COLO668 (cell line): ENCODE data around the gene ACTL7A.
"Not testable (repeated sequence)": the region's sequence is repeated elsewhere in the genome, so short reads cannot be mapped to it uniquely, and the experiment has no call there.

Experiments
- DNase-seq: peaks from one replicate; lab custom pipeline; 2025; ENCODE audit not compliant: unreplicated experiment; lab: John Stamatoyannopoulos, UW

Gene ACTL7A

GRCh38 chr9:108876425-108876824, 14.4 kb downstream of the ACTL7A start:
- DNase-seq = no peak

DNA sequence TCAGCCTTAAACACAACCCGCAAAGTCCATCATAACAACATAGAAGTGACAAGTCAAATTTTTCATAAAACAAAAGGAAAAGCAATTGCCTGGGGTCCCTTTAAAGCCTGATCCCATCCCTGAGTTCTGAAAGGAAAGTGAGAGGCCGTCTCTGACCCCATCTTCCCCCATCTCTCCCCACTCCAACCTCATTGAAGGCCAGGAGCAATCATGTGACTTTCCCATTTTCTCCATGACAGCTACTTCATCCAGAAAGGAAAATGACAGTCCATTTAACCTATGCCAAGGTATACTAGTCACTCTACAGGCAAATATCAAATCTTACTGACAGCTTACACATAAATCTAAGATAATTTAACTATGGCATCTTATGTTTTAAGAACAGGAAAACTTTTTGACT, 15.5 kb downstream of the ACTL7A start:
- DNase-seq = no peak

- DNase-seq = no peak
Observed at GRCh38 chr9:108880738-108881316, 18.8 kb downstream of the ACTL7A start.

- DNase-seq = no peak
Observed at GRCh38 chr9:108882052-108882888, 20.2 kb downstream of the ACTL7A start.

DNA sequence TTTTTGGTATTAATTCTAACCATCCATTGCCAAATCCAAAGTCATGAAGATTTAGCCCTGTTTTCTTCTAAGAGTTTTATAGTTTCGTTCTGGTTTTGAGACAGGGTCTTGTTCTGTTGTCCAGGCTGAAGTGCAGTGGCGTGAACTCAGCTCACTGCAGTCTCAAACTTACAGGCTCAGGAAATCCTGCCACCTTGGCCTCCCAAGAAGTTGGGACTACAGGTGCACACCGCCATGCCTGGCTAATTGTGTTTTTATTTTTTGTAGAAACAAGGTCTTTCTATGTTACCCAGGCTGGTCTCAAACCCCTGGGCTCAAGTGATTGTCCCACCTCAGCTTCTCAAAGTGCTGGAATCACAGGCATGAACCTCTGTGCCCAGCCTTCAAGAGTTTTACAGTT, 21.0 kb downstream of the ACTL7A start:
- no peak for DNase-seq

- no peak for DNase-seq
Observed at GRCh38 chr9:108884701-108885100, 22.6 kb downstream of the ACTL7A start.

GRCh38 chr9:108885643-108886348, 23.7 kb downstream of the ACTL7A start:
- DNase-seq = peak; percentile 85

- DNase-seq = not testable (repeated sequence)
Observed at GRCh38 chr9:108886594-108887271, 24.7 kb downstream of the ACTL7A start.

- no peak for DNase-seq
Observed at GRCh38 chr9:108889649-108890067, 27.6 kb downstream of the ACTL7A start.

DNA sequence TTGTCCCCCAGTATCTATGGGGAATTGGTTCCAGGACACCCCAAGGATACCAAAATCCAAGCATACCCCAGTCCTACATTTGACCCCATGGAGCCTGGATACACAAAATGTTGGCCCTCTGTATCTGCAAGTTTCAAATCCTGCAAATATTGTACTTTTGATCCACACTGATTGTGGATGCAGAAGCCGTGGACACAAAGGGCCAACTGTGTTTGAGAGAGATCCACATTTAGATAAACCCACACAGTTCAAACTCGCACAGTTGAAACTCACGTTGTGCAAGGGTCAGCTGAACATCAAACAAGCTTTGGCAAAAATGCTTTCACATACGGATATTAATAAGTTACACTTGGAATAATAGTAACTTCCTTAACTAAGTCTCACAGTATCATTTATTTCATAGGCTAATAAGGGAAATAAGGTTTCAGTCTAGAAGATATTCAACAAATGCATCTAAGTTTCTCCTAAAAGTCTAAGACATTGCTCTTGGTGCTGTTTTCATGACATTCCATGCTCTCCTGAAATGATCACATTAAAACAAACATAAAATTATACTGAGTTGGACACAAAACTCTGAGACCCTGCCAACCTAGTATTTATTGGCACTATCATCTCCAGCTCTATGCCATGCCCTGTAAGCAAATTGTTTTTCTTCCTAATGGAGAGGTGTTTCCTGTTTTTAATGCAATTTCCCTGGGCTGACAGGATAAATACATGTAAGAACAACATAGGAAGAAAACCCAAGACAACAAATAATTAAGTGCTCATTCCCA, 32.3 kb downstream of the ACTL7A start:
- DNase-seq = no peak

- DNase-seq = no peak
Observed at GRCh38 chr9:108897324-108898096, 35.4 kb downstream of the ACTL7A start.

DNA sequence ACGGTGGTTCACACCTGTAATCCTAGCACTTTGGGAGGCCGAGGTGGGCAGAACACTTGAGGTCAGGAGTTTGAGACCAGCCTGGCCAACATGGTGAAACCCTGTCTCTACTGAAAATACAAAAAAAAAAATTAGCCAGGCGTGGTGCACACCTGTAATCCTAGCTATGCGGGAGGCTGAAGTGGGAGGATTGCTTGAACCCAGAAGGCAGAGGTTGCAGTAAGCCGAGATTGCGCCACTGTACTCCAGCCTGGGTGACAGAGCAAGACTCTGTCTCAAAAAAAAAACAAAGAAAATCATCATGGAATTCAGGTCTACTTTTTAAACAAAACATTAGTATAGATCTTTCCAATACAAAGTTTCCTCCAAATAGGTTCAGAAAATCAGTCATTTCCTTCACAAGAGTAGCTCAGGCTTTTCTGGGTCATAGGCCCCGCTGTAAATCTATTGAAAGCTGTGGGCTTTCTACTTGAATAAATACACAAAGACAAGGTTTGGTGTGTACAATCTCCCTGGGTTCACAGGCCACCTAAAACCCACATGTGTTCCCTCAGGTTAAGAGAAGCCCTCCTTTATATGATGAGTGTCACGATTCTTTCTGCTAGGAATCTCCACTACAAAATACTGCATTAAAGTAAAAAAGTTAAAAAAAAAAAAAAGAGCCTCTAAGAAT, 37.1 kb downstream of the ACTL7A start:
- not testable (repeated sequence) for DNase-seq

- DNase-seq = no peak
Observed at GRCh38 chr9:108900176-108900575, 38.1 kb downstream of the ACTL7A start.

- peak; percentile 12 for DNase-seq
Observed at GRCh38 chr9:108903420-108904103, 41.5 kb downstream of the ACTL7A start.

DNA sequence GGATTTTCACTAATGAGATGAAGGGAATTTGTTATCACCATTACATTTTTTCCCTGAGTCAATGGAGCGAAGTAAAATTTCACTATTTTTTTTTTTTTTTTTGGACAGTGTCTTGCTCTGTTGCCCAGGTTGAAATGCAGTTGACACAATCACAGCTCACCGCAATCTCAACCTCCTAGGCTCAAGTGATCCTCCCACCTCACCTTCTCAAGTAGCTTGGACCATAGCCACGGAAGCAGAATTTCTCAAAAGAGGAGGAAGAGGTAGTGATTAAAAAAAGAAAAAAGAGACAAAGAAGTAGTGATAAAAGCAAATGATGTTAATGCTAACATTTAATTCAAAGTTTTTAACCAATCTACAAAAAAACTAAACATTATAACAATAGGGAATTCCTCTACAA, 42.1 kb downstream of the ACTL7A start:
- no peak for DNase-seq

DNA sequence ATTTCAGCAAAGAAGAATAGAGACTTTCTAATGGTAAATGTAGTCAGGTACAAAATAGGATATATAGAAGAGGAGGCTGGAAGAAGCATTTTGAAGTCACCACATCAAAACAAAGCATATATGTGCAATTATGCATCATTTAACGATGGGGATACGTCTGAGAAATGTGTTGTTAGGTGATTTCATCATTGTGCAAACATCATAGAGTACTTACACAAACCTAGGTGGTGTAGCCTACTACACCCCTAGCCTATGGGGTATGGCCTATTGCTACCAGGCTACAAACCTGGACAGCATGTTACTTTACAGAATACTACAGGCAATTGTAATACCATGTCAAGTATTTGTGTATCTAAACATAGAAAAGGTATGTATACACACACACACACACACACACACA, 43.4 kb downstream of the ACTL7A start:
- DNase-seq = peak; percentile 12

DNA sequence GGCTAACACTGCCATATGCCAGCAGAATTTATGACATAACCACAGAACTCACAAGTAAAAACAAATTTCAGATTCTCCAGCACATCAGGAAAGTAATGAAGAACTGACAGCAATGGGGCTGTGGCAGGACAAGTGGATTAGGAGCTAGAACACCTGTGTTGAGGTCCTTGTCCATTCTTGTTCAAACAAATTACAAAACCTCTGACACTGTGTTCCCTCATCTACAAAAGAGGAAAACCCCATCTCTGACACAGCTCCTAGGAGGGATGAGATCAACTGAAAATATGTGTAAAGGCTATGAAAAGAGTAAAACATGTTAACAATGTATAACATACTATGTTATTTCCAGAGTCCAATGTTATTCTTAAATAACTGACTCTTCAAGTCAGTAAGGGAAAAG, 48.3 kb downstream of the ACTL7A start:
- no peak for DNase-seq

GRCh38 chr9:108910914-108911313, 48.8 kb downstream of the ACTL7A start:
- no peak for DNase-seq

GRCh38 chr9:108911820-108912219, 49.8 kb downstream of the ACTL7A start:
- DNase-seq = no peak
